ENCODE results near the gene MTAP. TPM values are rescaled to one million over a fixed set of nuclear protein-coding genes. Genes with fewer than 3 reads are reported as not detected.

Gene MTAP
- total and polyA plus RNA-seq, 7 experiments from 2014 or later = 13.1 to 50.7 (median 29.7) TPM

GRCh38 chr9:21902136-21902535 is 99.7 kb downstream of the MTAP start:
- no peak for ATAC-seq

DNA sequence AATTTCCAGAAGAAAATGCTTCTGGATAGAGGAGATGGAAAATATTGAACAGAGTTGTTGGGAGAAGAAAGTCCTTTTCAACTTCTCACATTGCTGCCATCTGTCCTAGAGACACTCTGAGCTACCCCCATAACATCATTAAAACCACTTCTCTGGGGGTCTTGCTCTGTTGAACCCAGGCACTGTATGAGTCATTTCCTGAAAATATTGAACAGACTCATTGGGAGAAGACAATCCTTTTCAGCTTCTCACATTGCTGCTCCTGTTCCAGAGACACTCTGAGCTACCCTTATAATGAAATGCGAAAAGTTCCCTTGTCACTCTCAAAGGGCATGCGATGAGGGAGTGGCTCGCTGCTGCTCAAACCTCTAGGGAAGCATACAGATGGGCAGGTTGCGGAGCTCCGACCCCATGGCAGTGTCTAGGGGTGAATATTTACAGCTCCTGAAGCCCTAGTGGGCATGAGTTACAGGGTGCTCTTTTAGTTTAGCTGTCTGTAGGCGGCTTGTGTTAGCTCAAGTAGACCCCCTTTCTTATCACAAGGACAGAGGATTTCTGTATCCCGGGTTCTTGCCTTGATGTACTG is 101.0 kb downstream of the MTAP start:
- no peak for ATAC-seq
- Mint-ChIP-seq H3K36me3 (peaks cover 18 to 43% (median 35%) of the 10 kb centered on the region in 5 donors), H3K4me3 (no peak overlapping the region), H3K9me3 (peaks cover 19 to 97% (median 53%) of the 10 kb centered on the region in 11 donors), H3K27ac (no peak overlapping the region), H3K4me1 (peaks cover 0 to 9% (median 0%) of the 10 kb centered on the region in 7 donors), H3K27me3 (no peaks in the 10 kb centered on the region)
- intact Hi-C loops (cut with micrococcal nuclease) = no loop called here
- no peak for DNase-seq
- Histone ChIP-seq H3K4me1 (ENCODE audit: control insufficient read depth in 2 of 2, insufficient read depth in 2 of 2, low read length in 2 of 2) (no peaks in the 10 kb centered on the region), H3K36me3 (ENCODE audit: control insufficient read depth in 2 of 3, insufficient read depth in 3 of 3, low read length in 3 of 3) (no peaks in the 10 kb centered on the region), H3K9me3 (ENCODE audit: control insufficient read depth in 2 of 3, low read length in 3 of 3) (peaks cover 0 to 34% (median 7%) of the 10 kb centered on the region in 3 experiments), H3K27me3 (ENCODE audit: control insufficient read depth in 2 of 2, insufficient read depth in 2 of 2, low read length in 2 of 2) (no peaks in the 10 kb centered on the region), H3K27ac (ENCODE audit: low read depth, low read length) (no peak overlapping the region), H3K4me3 (ENCODE audit: low read length) (no peak overlapping the region)
- CTCF ChIA-PET = no interaction called here
- POLR2A ChIA-PET = no interaction called here

More at GRCh38 chr9:21902136-21902535, 99.7 kb downstream of the MTAP start:
- POLR2A ChIA-PET = no interaction called here
- CTCF ChIA-PET = no interaction called here
- H3K4me1 ChIP-seq (ENCODE audit: control insufficient read depth in 2 of 2, insufficient read depth in 2 of 2, low read length in 2 of 2) = no peaks in the 10 kb centered on the region
- H3K9me3 ChIP-seq (ENCODE audit: control insufficient read depth in 2 of 3, low read length in 3 of 3) = peaks cover 0 to 34% (median 3%) of the 10 kb centered on the region in 3 experiments
- H3K27me3 Mint-ChIP-seq = no peaks in the 10 kb centered on the region
- peak overlapping the region in 1 of 10 donors; percentile 6 for H3K4me3 Mint-ChIP-seq
- no peak for DNase-seq
- H3K36me3 ChIP-seq (ENCODE audit: control insufficient read depth in 2 of 3, insufficient read depth in 3 of 3, low read length in 3 of 3) = no peaks in the 10 kb centered on the region
- H3K36me3 Mint-ChIP-seq = peaks cover 21 to 35% (median 28%) of the 10 kb centered on the region in 5 donors
- no peak overlapping the region for H3K27ac Mint-ChIP-seq
- no peak overlapping the region for H3K4me3 ChIP-seq (ENCODE audit: low read length)
- peaks cover 0 to 9% (median 0%) of the 10 kb centered on the region in 7 donors for H3K4me1 Mint-ChIP-seq
- H3K9me3 Mint-ChIP-seq = peaks cover 21 to 97% (median 56%) of the 10 kb centered on the region in 11 donors
- no peak overlapping the region for H3K27ac ChIP-seq (ENCODE audit: low read depth, low read length)
- H3K27me3 ChIP-seq (ENCODE audit: control insufficient read depth in 2 of 2, insufficient read depth in 2 of 2, low read length in 2 of 2) = no peaks in the 10 kb centered on the region
- intact Hi-C loops (cut with micrococcal nuclease) = no loop called here

GRCh38 chr9:21904371-21904770 is 101.9 kb downstream of the MTAP start:
- ChIA-PET POLR2A (no interaction called here), CTCF (no interaction called here)
- ATAC-seq (no peak), DNase-seq (no peak)
- peaks cover 0 to 37% (median 7%) of the 10 kb centered on the region in 3 experiments for H3K9me3 ChIP-seq (ENCODE audit: control insufficient read depth in 2 of 3, low read length in 3 of 3)
- H3K36me3 ChIP-seq (ENCODE audit: control insufficient read depth in 2 of 3, insufficient read depth in 3 of 3, low read length in 3 of 3) = no peaks in the 10 kb centered on the region
- no peak overlapping the region for H3K4me3 ChIP-seq (ENCODE audit: low read length)
- intact Hi-C loops (cut with micrococcal nuclease) = no loop called here
- Mint-ChIP-seq H3K9me3 (peaks cover 19 to 97% (median 55%) of the 10 kb centered on the region in 11 donors), H3K27ac (no peak overlapping the region), H3K4me3 (no peak overlapping the region), H3K4me1 (peaks cover 0 to 9% (median 0%) of the 10 kb centered on the region in 7 donors), H3K27me3 (no peaks in the 10 kb centered on the region), H3K36me3 (peaks cover 20 to 51% (median 40%) of the 10 kb centered on the region in 5 donors)
- H3K27ac ChIP-seq (ENCODE audit: low read depth, low read length) = no peak overlapping the region
- no peaks in the 10 kb centered on the region for H3K27me3 ChIP-seq (ENCODE audit: control insufficient read depth in 2 of 2, insufficient read depth in 2 of 2, low read length in 2 of 2)
- no peaks in the 10 kb centered on the region for H3K4me1 ChIP-seq (ENCODE audit: control insufficient read depth in 2 of 2, insufficient read depth in 2 of 2, low read length in 2 of 2)

- CTCF ChIA-PET = no interaction called here
- intact Hi-C loops (cut with micrococcal nuclease) = no loop called here
- H3K4me3 Mint-ChIP-seq = no peak overlapping the region
- POLR2A ChIA-PET = no interaction called here
- Histone ChIP-seq H3K4me3 (ENCODE audit: low read length) (no peak overlapping the region), H3K4me1 (ENCODE audit: control insufficient read depth in 2 of 2, insufficient read depth in 2 of 2, low read length in 2 of 2) (no peaks in the 10 kb centered on the region), H3K9me3 (ENCODE audit: control insufficient read depth in 2 of 3, low read length in 3 of 3) (peaks cover 0 to 37% (median 7%) of the 10 kb centered on the region in 3 experiments), H3K27ac (ENCODE audit: low read depth, low read length) (no peak overlapping the region), H3K27me3 (ENCODE audit: control insufficient read depth in 2 of 2, insufficient read depth in 2 of 2, low read length in 2 of 2) (no peaks in the 10 kb centered on the region), H3K36me3 (ENCODE audit: control insufficient read depth in 2 of 3, insufficient read depth in 3 of 3, low read length in 3 of 3) (no peaks in the 10 kb centered on the region)
- no peak overlapping the region for H3K27ac Mint-ChIP-seq
- no peak for DNase-seq
- peaks cover 20 to 97% (median 53%) of the 10 kb centered on the region in 11 donors for H3K9me3 Mint-ChIP-seq
- no peaks in the 10 kb centered on the region for H3K27me3 Mint-ChIP-seq
- ATAC-seq = no peak
- peaks cover 0 to 9% (median 0%) of the 10 kb centered on the region in 7 donors for H3K4me1 Mint-ChIP-seq
- H3K36me3 Mint-ChIP-seq = peaks cover 21 to 53% (median 44%) of the 10 kb centered on the region in 5 donors
Observed at GRCh38 chr9:21904776-21905175, 102.3 kb downstream of the MTAP start.

- ATAC-seq (no peak), DNase-seq (no peak)
- Histone ChIP-seq H3K27ac (ENCODE audit: low read depth, low read length) (no peak overlapping the region), H3K9me3 (ENCODE audit: control insufficient read depth in 2 of 3, low read length in 3 of 3) (peaks cover 0 to 29% (median 7%) of the 10 kb centered on the region in 3 experiments), H3K4me3 (ENCODE audit: low read length) (no peak overlapping the region), H3K27me3 (ENCODE audit: control insufficient read depth in 2 of 2, insufficient read depth in 2 of 2, low read length in 2 of 2) (no peaks in the 10 kb centered on the region), H3K4me1 (ENCODE audit: control insufficient read depth in 2 of 2, insufficient read depth in 2 of 2, low read length in 2 of 2) (no peaks in the 10 kb centered on the region), H3K36me3 (ENCODE audit: control insufficient read depth in 2 of 3, insufficient read depth in 3 of 3, low read length in 3 of 3) (no peaks in the 10 kb centered on the region)
- Mint-ChIP-seq H3K9me3 (peaks cover 15 to 97% (median 49%) of the 10 kb centered on the region in 11 donors), H3K27me3 (no peaks in the 10 kb centered on the region), H3K4me1 (peaks cover 0 to 9% (median 0%) of the 10 kb centered on the region in 7 donors), H3K36me3 (peaks cover 18 to 55% (median 40%) of the 10 kb centered on the region in 5 donors), H3K4me3 (peak overlapping the region in 1 of 10 donors; percentile 37), H3K27ac (no peak overlapping the region)
- intact Hi-C loops (cut with micrococcal nuclease) = no loop called here
- ChIA-PET POLR2A (no interaction called here), CTCF (no interaction called here)
Observed at GRCh38 chr9:21906213-21906612, 103.8 kb downstream of the MTAP start.

- Histone ChIP-seq H3K4me3 (ENCODE audit: low read length) (no peak overlapping the region), H3K9me3 (ENCODE audit: control insufficient read depth in 2 of 3, low read length in 3 of 3) (peaks cover 0 to 23% (median 7%) of the 10 kb centered on the region in 3 experiments), H3K27ac (ENCODE audit: low read depth, low read length) (no peak overlapping the region), H3K36me3 (ENCODE audit: control insufficient read depth in 2 of 3, insufficient read depth in 3 of 3, low read length in 3 of 3) (no peaks in the 10 kb centered on the region), H3K27me3 (ENCODE audit: control insufficient read depth in 2 of 2, insufficient read depth in 2 of 2, low read length in 2 of 2) (no peaks in the 10 kb centered on the region), H3K4me1 (ENCODE audit: control insufficient read depth in 2 of 2, insufficient read depth in 2 of 2, low read length in 2 of 2) (no peaks in the 10 kb centered on the region)
- intact Hi-C loops (cut with micrococcal nuclease) = no loop called here
- CTCF ChIA-PET = no interaction called here
- POLR2A ChIA-PET = no interaction called here
- H3K27me3 Mint-ChIP-seq = no peaks in the 10 kb centered on the region
- H3K36me3 Mint-ChIP-seq = peaks cover 22 to 55% (median 40%) of the 10 kb centered on the region in 5 donors
- no peak overlapping the region for H3K4me3 Mint-ChIP-seq
- H3K9me3 Mint-ChIP-seq = peaks cover 15 to 97% (median 53%) of the 10 kb centered on the region in 11 donors
- no peak for ATAC-seq
- peaks cover 0 to 4% (median 0%) of the 10 kb centered on the region in 7 donors for H3K4me1 Mint-ChIP-seq
- no peak for DNase-seq
- H3K27ac Mint-ChIP-seq = no peak overlapping the region
Observed at GRCh38 chr9:21906881-21907280, 104.4 kb downstream of the MTAP start.
